Suprapubic skin (tissue), 4 donors: Measurements from ENCODE around the gene GRIK3. TPM values are rescaled to one million over a fixed set of nuclear protein-coding genes. Genes with fewer than 3 reads are reported as not detected.

ENCODE experiments used
- DNase-seq, 2 donors: peaks; one replicate each; pipeline ENCODE4 v3.0.0-alpha.2; 2019; ENCODE audit warnings: low spot score in 2 of 2
- H3K27ac ChIP-seq: fragments of 200-600 bp; sonication (generic); one replicate; pipeline ENCODE4 v1.5.1; 2019
- H3K27me3 ChIP-seq: fragments of 200-600 bp; sonication (generic); one replicate; pipeline ENCODE4 v1.5.1; 2019
- H3K36me3 ChIP-seq: fragments of 200-600 bp; sonication (generic); one replicate; pipeline ENCODE4 v1.5.1; 2019
- H3K4me1 ChIP-seq: fragments of 200-600 bp; sonication (generic); one replicate; pipeline ENCODE4 v1.5.1; 2019
- H3K4me3 ChIP-seq: fragments of 200-600 bp; sonication (generic); one replicate; pipeline ENCODE4 v1.5.1; 2019; ENCODE audit warnings: mild to moderate bottlenecking
- H3K9me3 ChIP-seq: fragments of 200-600 bp; sonication (generic); one replicate; pipeline ENCODE4 v1.5.1; 2019
- EP300 ChIP-seq: sonication (generic); formaldehyde crosslinking; IDR thresholded peaks from one replicate; pipeline ENCODE4 v1.6.1; 2017; ENCODE audit warnings: antibody characterized with exemption
- POLR2A ChIP-seq, 2 donors: fragments of 450-650 bp; IDR thresholded peaks; one replicate each; pipeline ENCODE4 v1.6.1; 2017; ENCODE audit warnings: antibody characterized with exemption in 2 of 2, mild to moderate bottlenecking in 2 of 2, moderate library complexity in 2 of 2
- POLR2AphosphoS5 ChIP-seq, 3 donors: sonication (generic); formaldehyde crosslinking; IDR thresholded peaks; one replicate each; pipeline ENCODE4 v1.6.1; 2017; ENCODE audit warnings: antibody characterized with exemption in 3 of 3
- WGBS: methylation state at CpG from one replicate; pipeline ENCODE4 v1.1.5; 2018; 5-methylcytosine and 5-hydroxymethylcytosine counted together
- total RNA-seq, 4 donors: library from RNA; depleted of rRNA; stranded (reverse); fragments of >200 nt; gene quantifications; one replicate each; pipeline ENCODE4 v1.1.0, GENCODE V29; 2016
- TF ChIP-seq, protein P1 (sequence below), 2 donors: fragments of 200-600 bp in 1 of 2; fragments of 450-650 bp in 1 of 2; sonication (generic) in 1 of 2; IDR thresholded peaks; one replicate each; pipeline ENCODE4 v1.5.1; 2016 to 2019; ENCODE audit warnings: antibody characterized with exemption in 2 of 2, mild to moderate bottlenecking in 1 of 2, moderate library complexity in 1 of 2

GRIK3 gene
- total RNA-seq, 4 donors from 2014 or later = 0.18 to 0.64 (median 0.37) TPM

DNA sequence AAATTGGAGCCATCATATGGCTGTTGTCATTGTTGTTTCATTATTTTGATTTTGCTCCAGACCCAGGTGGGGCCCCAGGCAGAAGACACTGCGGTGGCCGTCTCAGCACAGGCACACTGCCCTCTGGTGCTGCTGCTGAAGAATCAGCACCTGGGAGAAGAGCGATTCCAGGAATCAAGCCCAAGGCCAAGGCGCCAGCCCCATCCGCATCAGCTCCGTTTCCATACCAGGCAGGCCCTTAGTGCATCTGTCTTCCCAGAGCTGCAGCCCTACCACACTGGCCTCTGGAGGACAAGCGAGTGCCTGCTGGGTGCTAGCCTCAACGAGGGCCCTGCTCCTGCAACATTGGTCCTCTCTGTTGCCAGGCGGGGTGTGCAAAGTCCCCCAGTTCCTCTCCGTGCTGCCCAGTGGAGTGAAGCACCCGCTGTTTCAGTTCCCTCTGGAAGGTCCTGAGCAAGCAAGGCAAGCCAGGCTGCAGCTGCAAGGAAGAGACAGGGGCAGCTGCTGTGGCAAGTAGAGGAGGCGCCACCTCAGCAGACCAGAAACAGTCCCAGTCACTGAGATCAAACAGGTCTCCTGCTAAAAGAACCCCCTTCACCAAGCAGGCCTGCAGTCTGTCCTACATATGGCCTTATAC lies 5.2 kb downstream of the GRIK3 start:
- Histone ChIP-seq H3K4me1 (peaks cover 17% of the 10 kb centered on the region), H3K36me3 (no peaks in the 10 kb centered on the region), H3K9me3 (no peaks in the 10 kb centered on the region), H3K4me3 (no peak overlapping the region), H3K27me3 (peaks cover 74% of the 10 kb centered on the region), H3K27ac (no peak overlapping the region)
- 36% methylated on average over 10 of the region's 12 CpGs for WGBS
- no peak for DNase-seq
- TF ChIP-seq POLR2AphosphoS5 (IDR thresholded peaks at IDR 0.05) = no peak
- TF ChIP-seq EP300 = no peak
- TF ChIP-seq, protein P1, sequence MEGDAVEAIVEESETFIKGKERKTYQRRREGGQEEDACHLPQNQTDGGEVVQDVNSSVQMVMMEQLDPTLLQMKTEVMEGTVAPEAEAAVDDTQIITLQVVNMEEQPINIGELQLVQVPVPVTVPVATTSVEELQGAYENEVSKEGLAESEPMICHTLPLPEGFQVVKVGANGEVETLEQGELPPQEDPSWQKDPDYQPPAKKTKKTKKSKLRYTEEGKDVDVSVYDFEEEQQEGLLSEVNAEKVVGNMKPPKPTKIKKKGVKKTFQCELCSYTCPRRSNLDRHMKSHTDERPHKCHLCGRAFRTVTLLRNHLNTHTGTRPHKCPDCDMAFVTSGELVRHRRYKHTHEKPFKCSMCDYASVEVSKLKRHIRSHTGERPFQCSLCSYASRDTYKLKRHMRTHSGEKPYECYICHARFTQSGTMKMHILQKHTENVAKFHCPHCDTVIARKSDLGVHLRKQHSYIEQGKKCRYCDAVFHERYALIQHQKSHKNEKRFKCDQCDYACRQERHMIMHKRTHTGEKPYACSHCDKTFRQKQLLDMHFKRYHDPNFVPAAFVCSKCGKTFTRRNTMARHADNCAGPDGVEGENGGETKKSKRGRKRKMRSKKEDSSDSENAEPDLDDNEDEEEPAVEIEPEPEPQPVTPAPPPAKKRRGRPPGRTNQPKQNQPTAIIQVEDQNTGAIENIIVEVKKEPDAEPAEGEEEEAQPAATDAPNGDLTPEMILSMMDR (IDR thresholded peaks at IDR 0.05) = no peak
- TF ChIP-seq POLR2A (IDR thresholded peaks at IDR 0.05) = no peak

DNA sequence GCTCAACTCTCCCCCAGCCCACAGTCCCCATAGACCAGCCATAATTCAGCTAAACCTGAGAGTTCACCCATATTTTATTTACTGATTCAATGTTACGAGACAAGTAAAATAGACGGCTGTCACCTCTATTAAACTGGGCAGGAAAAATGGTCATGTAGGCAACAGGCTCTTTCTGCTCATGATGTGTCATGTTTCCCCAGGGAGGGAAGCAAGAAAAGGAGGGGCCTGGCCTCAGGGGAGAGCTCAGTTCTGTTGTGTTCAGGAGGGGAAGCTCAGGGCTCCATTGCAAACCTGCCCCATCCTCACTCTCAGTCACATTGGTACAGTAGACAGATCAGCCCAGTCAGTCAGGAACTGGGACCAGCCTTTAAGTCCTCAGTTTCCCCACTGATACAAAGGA lies 12.8 kb downstream of the GRIK3 start:
- Histone ChIP-seq H3K9me3 (no peaks in the 10 kb centered on the region), H3K4me1 (no peaks in the 10 kb centered on the region), H3K36me3 (no peaks in the 10 kb centered on the region), H3K27me3 (peaks cover 34% of the 10 kb centered on the region), H3K27ac (no peak overlapping the region), H3K4me3 (no peak overlapping the region)
- TF ChIP-seq, protein P1 (IDR thresholded peaks at IDR 0.05) = no peak
- TF ChIP-seq POLR2A (IDR thresholded peaks at IDR 0.05) (no peak), EP300 (no peak), POLR2AphosphoS5 (IDR thresholded peaks at IDR 0.05) (no peak)
- no peak for DNase-seq
- 97% methylated on average over 2 of the region's 2 CpGs for WGBS

DNA sequence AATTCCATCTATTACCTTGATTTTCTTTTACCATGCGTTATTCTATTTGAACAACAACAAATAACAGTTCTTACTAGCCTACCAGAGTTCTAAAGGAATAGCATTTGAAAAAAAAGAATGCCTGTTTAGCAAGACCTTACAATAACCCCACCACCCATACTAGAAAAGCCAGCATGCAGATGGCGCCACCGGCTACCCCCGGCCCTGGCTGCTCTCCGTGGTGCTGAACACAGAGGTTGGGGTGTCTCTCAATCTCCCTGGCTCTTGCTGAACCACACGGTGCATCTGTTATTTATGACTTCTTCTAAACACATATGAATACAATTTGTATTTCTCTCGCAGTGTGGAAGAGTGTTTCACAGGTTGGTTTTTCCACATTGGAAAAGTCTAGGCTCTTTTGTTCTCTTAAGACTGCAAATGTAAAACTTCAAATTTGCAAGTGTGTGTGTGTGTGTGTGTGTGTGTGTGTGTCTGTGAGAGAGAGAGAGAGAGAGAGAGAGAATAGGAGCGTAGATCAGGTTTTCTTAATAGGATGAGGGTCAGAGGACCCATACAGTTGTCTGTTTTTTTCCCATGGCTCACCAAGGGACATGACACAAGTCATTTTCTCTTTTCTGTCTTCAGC lies 13.6 kb downstream of the GRIK3 start:
- no peak overlapping the region for H3K27ac ChIP-seq
- TF ChIP-seq EP300 = no peak
- TF ChIP-seq POLR2A (IDR thresholded peaks at IDR 0.05) = no peak
- TF ChIP-seq, protein P1 (IDR thresholded peaks at IDR 0.05) = no peak
- TF ChIP-seq POLR2AphosphoS5 (IDR thresholded peaks at IDR 0.05) = no peak
- H3K27me3 ChIP-seq = peaks cover 32% of the 10 kb centered on the region
- H3K4me1 ChIP-seq = no peaks in the 10 kb centered on the region
- H3K4me3 ChIP-seq = no peak overlapping the region
- DNase-seq = no peak
- no peaks in the 10 kb centered on the region for H3K36me3 ChIP-seq
- no peaks in the 10 kb centered on the region for H3K9me3 ChIP-seq
- 13% methylated on average over 8 of the region's 8 CpGs for WGBS

DNA sequence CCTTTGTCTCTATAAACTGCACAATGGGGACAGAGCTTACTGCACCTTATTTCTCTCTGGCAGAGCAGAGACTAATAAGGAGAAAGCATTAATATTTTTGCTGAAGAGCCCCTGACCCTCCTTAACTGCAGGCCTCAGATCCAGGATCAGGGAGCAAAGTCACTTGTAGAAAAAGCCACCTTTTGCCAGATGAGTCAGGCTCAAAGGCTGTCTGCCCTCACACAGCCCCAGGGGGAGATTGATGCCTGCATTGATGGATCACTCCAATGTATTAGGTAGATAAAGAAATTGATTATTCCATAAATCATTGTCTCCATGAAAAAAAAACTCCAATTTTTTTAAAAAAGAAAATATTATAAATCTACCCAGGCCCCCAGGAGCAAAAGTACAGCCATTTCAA lies 15.8 kb downstream of the GRIK3 start:
- no peaks in the 10 kb centered on the region for H3K4me1 ChIP-seq
- no peak for DNase-seq
- H3K27ac ChIP-seq = no peak overlapping the region
- H3K4me3 ChIP-seq = no peak overlapping the region
- TF ChIP-seq, protein P1 (IDR thresholded peaks at IDR 0.05) = no peak
- TF ChIP-seq POLR2AphosphoS5 (IDR thresholded peaks at IDR 0.05) (no peak), EP300 (no peak), POLR2A (IDR thresholded peaks at IDR 0.05) (no peak)
- no peaks in the 10 kb centered on the region for H3K9me3 ChIP-seq
- peaks cover 28% of the 10 kb centered on the region for H3K27me3 ChIP-seq
- no peaks in the 10 kb centered on the region for H3K36me3 ChIP-seq

DNA sequence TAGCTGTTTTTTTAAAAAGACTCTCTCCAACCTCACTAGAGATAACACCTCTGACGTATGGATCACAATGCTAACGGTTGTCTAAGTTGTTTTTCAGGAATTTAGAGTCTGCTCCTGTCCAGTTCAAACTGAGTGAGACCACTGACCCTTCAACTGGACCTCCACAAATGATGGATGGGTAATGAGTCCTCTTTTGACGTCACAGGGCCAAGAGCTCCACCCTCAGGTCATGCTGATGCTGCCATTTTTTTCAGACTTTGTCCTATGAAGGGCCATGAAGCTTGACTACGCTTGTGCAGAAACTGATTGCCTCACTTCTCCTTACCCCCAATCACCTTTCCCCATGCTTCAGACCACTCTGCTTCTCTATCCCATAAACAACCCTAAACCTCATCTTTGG lies 16.6 kb downstream of the GRIK3 start:
- Histone ChIP-seq H3K27ac (no peak overlapping the region), H3K4me1 (no peaks in the 10 kb centered on the region), H3K9me3 (no peaks in the 10 kb centered on the region), H3K27me3 (peaks cover 25% of the 10 kb centered on the region), H3K36me3 (no peaks in the 10 kb centered on the region), H3K4me3 (no peak overlapping the region)
- TF ChIP-seq EP300 (no peak), POLR2A (IDR thresholded peaks at IDR 0.05) (no peak), POLR2AphosphoS5 (IDR thresholded peaks at IDR 0.05) (no peak)
- TF ChIP-seq, protein P1 (IDR thresholded peaks at IDR 0.05) = no peak
- 42% methylated on average over 4 of the region's 4 CpGs for WGBS
- no peak for DNase-seq
